ENCODE measurements around the gene CREM. TPM values are rescaled to one million over a fixed set of nuclear protein-coding genes. Genes with fewer than 3 reads are reported as not detected.

Gene CREM
- total and polyA plus RNA-seq, 7 donors = 18.8 to 336 (median 39.2) TPM

- Histone ChIP-seq H3K4me1 (no peaks in the 10 kb centered on the region), H3K36me3 (ENCODE audit: insufficient read depth in 1 of 2, low read depth in 1 of 2) (peaks cover 0 to 9% of the 10 kb centered on the region in 2 donors), H3K4me3 (no peak overlapping the region), H3K27me3 (ENCODE audit: insufficient read depth in 3 of 3, low read length in 2 of 3) (no peaks in the 10 kb centered on the region), H3K27ac (no peak overlapping the region), H3K9me3 (no peaks in the 10 kb centered on the region)
- TF ChIP-seq, protein P1, sequence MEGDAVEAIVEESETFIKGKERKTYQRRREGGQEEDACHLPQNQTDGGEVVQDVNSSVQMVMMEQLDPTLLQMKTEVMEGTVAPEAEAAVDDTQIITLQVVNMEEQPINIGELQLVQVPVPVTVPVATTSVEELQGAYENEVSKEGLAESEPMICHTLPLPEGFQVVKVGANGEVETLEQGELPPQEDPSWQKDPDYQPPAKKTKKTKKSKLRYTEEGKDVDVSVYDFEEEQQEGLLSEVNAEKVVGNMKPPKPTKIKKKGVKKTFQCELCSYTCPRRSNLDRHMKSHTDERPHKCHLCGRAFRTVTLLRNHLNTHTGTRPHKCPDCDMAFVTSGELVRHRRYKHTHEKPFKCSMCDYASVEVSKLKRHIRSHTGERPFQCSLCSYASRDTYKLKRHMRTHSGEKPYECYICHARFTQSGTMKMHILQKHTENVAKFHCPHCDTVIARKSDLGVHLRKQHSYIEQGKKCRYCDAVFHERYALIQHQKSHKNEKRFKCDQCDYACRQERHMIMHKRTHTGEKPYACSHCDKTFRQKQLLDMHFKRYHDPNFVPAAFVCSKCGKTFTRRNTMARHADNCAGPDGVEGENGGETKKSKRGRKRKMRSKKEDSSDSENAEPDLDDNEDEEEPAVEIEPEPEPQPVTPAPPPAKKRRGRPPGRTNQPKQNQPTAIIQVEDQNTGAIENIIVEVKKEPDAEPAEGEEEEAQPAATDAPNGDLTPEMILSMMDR (IDR thresholded peaks at IDR 0.05) = no peak
- ATAC-seq (no peak), DNase-seq (no peak)
- intact Hi-C loops (cut with DNase I) = loop anchor here in 1 of 2 donors (5.0 kb wide), 1 partner anchor 41 kb away; no protein-coding TSS in a partner anchor
- 86 to 88% (median 87%) methylated on average over 8 of the region's 8 CpGs for WGBS, 3 donors
These were observed 56.2 kb downstream of the CREM start for GRCh38 chr10:35182631-35183510.

- DNase-seq (no peak), ATAC-seq (no peak)
- Histone ChIP-seq H3K9me3 (no peaks in the 10 kb centered on the region), H3K4me3 (no peak overlapping the region), H3K27ac (no peak overlapping the region), H3K4me1 (no peaks in the 10 kb centered on the region), H3K36me3 (ENCODE audit: insufficient read depth in 1 of 2, low read depth in 1 of 2) (peaks cover 0 to under 1% of the 10 kb centered on the region in 2 donors), H3K27me3 (ENCODE audit: insufficient read depth in 3 of 3, low read length in 2 of 3) (no peaks in the 10 kb centered on the region)
- intact Hi-C loops (cut with DNase I) = loop anchor here in 1 of 2 donors (5.0 kb wide), 1 partner anchor 42 kb away; no protein-coding TSS in a partner anchor
- WGBS, 3 donors = 69 to 77% (median 76%) methylated on average over 4 of the region's 4 CpGs
- TF ChIP-seq, protein P1 (IDR thresholded peaks at IDR 0.05) = no peak
These were observed 58.0 kb downstream of the CREM start for GRCh38 chr10:35184527-35185171.

DNA sequence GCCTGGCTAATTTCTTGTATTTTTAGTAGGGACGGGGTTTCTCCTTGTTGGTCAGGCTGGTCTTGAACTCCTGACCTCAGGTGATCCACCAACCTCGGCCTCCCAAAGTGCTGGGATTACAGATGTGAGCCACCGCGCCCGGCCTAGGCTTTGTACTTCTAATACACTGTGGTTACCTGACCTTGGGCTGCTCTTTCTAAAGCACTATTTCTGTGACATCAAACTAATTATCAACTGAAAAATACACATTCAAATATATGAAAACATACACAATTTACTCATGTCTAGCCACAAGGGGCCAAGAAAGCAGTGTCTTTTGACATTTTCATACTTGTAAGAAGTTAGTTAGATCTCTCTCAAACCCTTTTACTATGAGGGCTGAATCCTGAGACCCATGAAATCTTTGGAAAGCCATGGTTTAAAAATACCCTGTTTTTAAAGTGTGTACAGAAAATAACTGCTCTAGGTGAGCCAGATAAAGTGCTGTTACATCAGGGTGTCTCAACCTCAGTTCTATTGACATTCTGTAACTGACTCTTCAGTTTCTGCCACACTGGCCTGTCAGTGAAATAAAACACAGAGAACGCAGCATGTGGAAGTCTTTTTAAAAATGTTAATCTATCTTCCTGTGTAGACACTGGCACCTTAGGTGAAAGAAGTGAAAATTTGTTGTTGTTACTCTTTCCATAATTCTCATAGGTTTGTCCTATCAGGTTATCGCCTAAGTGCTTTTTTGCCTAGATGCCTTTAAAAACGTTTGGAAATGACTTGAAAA is 58.8 kb downstream of the CREM start:
- Histone ChIP-seq H3K9me3 (no peaks in the 10 kb centered on the region), H3K27ac (no peak overlapping the region), H3K36me3 (ENCODE audit: insufficient read depth in 1 of 2, low read depth in 1 of 2) (no peaks in the 10 kb centered on the region), H3K27me3 (ENCODE audit: insufficient read depth in 3 of 3, low read length in 2 of 3) (no peaks in the 10 kb centered on the region), H3K4me3 (no peak overlapping the region), H3K4me1 (no peaks in the 10 kb centered on the region)
- TF ChIP-seq, protein P1 (IDR thresholded peaks at IDR 0.05) = no peak
- DNase-seq = no peak
- intact Hi-C loops (cut with DNase I) = no loop called here
- ATAC-seq = no peak
- WGBS, 3 donors = 81 to 83% (median 83%) methylated on average over 8 of the region's 8 CpGs

GRCh38 chr10:35188954-35189353 is 62.3 kb downstream of the CREM start:
- Histone ChIP-seq H3K9me3 (no peaks in the 10 kb centered on the region), H3K36me3 (ENCODE audit: insufficient read depth in 1 of 2, low read depth in 1 of 2) (no peaks in the 10 kb centered on the region), H3K4me1 (no peaks in the 10 kb centered on the region), H3K4me3 (no peak overlapping the region), H3K27ac (no peak overlapping the region), H3K27me3 (ENCODE audit: insufficient read depth in 3 of 3, low read length in 2 of 3) (no peaks in the 10 kb centered on the region)
- ATAC-seq = no peak
- TF ChIP-seq, protein P1 (IDR thresholded peaks at IDR 0.05) = no peak
- no peak for DNase-seq
- WGBS, 3 donors = 90 to 98% (median 94%) methylated on average over 3 of the region's 3 CpGs
- intact Hi-C loops (cut with DNase I) = no loop called here

All from psoas muscle (tissue), 8 donors.